NCI-H524 (cell line): ENCODE results near the gene UPK1A.

Experiments
- DNase-seq, 2 experiments: peaks; one replicate each; lab custom pipeline; 2025; lab: John Stamatoyannopoulos, UW

UPK1A gene

DNA sequence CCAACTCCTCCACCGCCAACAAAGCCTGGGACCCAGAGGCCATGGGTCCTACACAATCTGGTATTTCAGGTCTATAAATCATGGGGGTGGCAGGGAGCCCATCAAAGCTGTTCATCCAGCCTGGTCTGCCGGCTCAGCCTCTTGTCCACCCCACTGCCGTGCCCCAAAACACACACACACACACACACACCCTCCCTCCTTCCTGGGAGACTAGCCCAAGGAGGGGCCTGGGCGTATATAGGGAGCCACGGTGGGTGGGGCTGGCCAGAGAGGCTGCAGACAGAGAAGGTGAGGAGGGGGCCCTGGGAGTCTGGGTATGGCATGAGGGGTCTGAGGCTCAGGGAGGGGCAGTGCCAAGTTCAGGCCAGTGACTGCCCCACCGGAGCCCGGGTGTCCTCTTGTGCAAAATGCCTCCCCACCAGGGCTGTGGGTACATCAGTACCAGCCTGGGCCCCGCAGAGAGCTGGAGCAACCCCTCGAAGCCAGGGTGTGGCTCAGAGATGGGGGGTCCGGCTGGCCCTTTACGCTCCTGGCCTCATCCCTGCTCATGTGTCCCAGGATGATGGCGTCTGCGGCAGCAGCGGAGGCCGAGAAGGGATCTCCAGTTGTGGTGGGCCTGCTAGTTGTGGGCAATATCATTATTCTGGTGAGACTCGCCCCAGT lies at the start of gene UPK1A:
Gene UPK1A (plus strand): TSS at position 267 of the 663 bp plus-strand sequence. CDS start 296 bp downstream, at position 563.
- DNase-seq, result no peak

GRCh38 chr19:35618857-35619256 lies 47.5 kb upstream of the UPK1A start:
- peak in 1 of 2 experiments; percentile 9 for DNase-seq

DNA sequence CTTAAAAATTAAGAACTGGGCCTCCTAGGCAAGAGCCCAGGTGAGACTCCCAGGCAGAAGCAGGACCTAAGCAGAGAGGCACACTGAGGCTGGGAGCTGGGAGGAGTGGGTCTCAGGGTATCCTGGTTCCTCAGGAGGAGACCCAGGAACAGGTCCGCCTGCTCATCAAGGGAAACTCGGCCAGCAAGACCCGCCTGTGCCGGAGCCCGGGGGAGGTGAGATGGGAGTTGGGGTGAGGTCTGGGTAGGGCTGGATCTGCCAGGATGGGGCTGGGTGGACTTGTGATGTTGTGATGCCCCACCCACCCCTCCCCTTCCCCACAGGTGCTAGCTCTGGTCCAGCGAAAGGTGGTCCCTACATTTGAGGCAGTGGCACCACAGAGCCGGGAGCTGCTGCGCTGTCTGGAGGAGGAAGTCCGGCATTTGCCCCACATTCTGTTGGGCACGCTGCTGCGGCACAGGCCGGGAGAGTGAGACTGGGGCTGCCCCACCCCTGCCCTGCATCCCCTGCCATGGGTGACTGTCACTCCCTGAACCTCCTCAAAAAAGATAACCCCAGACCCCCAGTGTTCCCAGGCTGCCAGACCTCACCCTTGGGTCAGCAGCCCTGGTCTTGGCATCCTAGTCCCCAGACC lies 46.9 kb upstream of the UPK1A start:
- DNase-seq, result no peak

- DNase-seq, result no peak
These were observed 46.3 kb upstream of the UPK1A start for GRCh38 chr19:35620001-35620400.

DNA sequence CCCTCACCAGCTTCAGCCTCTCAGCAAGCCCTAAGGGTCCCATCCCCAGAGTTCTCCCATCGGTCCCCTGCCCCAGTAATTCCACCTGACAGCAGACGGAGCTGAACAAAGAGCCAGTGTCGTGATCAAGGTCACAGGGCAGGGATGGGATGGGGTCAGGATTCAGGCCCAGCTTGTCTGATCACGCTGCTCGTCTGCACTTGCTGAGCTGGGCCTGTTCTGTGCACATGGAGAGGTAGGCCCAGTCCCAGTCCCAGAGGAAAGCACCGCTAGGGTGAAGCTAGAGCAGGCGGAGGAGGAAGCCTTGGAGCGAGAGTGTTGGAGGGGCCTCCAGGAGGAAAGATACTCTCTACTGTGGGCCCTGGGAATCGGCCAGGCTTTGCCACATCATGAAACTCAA lies 44.6 kb upstream of the UPK1A start:
- no peak for DNase-seq

DNA sequence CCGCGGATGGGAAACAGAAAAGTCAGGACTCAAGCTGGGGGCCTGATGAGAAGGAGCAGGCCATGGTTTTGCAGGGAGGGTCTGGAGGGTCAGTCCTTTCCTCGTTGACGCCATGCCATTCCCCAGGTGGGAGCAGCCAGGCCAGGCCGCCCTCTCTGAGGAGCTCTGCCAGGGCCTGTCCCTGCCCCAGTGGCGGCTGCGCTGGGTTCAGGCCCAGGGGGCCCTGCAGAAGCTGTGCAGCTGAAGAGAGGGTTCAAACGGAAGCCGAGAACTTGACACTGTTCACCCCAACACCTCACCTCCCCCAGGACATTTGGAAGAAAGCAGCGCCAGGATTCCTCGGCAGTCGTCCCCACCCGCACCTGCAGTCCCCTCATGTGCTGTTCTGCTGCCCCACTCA lies 43.6 kb upstream of the UPK1A start:
- DNase-seq, result no peak

GRCh38 chr19:35623327-35624010 lies 42.8 kb upstream of the UPK1A start:
- no peak for DNase-seq

GRCh38 chr19:35628264-35628564 lies 38.1 kb upstream of the UPK1A start:
- DNase-seq, result no peak

- peak; percentile 99 to 100 for DNase-seq
These were observed 37.6 kb upstream of the UPK1A start, which contains the start of gene RBM42 for GRCh38 chr19:35628565-35629331. Gene RBM42 (plus strand): TSS chr19:35629036. CDS start chr19:35629154, 118 bp downstream.

GRCh38 chr19:35629332-35629633 lies 37.0 kb upstream of the UPK1A start:
- no peak for DNase-seq

DNA sequence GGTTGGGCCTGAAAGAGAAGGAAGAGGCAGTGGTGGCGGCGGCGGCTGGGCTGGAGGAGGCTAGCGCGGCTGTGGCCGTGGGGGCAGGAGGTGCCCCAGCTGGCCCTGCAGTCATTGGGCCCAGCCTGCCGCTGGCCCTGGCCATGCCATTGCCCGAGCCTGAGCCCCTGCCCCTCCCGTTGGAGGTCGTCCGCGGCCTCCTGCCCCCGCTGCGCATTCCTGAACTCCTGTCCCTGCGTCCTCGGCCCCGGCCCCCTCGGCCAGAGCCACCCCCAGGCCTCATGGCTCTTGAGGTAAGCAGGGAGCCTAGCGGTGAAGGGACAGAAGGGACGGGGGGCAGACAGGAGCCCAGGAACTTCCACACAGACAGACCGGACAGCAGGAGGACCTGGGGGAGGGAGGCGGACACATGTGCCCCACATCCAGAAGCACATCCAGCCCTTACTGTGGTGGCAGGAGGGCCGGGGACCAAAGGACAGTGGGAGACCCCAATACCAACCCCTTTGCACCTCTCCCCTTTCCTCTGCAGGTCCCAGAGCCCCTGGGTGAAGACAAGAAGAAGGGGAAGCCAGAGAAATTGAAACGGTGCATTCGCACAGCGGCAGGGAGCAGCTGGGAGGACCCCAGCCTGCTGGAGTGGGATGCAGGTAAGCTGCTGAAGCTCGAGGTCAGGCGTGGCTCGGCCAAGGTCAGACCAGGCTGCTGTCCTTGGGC lies 32.4 kb upstream of the UPK1A start:
- DNase-seq, result no peak

DNA sequence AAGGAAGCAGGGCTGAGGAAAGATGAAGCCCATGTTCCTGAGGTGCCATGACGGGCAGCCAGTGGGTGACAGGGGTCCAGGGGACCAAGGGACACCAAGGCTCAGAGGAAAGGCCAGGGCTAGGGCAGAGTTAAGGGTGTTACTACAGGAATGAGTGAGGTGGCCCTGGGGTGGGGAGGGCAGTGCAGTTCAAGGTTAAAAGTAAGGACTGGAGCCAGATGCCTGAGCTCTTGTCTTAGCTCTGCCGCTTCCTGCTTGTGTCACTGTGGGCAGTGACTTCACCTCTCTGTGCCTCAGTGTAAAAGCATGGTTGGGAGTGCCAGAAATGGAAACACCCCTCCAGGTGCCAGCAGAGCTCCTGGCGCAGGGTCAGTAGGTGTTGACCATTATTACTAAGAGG lies 29.7 kb upstream of the UPK1A start:
- no peak for DNase-seq

- no peak for DNase-seq
These were observed 29.2 kb upstream of the UPK1A start for GRCh38 chr19:35637165-35637564.

- peak in 1 of 2 experiments; percentile 45 for DNase-seq
These were observed 27.0 kb upstream of the UPK1A start for GRCh38 chr19:35639321-35639639.

GRCh38 chr19:35639863-35640262 lies 26.5 kb upstream of the UPK1A start:
- no peak for DNase-seq

DNA sequence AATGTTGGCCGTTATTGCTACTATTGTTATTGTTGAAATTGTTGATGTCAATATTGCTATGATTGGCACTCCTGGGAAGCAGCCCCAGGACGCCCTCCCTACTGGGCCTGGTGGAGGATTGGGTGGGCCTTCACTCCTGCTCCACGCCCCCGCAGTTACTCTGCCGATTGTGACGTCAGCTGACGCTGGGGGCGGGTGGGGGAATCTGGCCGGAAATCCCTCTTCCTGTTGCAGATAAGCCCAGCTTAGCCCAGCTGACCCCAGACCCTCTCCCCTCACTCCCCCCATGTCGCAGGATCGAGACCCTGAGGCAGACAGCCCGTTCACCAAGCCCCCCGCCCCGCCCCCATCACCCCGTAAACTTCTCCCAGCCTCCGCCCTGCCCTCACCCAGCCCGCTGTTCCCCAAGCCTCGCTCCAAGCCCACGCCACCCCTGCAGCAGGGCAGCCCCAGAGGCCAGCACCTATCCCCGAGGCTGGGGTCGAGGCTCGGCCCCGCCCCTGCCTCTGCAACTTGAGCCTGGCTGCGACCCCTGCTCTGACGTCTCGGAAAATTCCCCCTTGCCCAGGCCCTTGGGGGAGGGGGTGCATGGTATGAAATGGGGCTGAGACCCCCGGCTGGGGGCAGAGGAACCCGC lies 24.7 kb upstream of the UPK1A start, which contains the start of gene ETV2:
Gene ETV2 (plus strand): TSS at position 231 of the 637 bp plus-strand sequence. CDS start 716 bp downstream, outside the sequence.
- no peak for DNase-seq

DNA sequence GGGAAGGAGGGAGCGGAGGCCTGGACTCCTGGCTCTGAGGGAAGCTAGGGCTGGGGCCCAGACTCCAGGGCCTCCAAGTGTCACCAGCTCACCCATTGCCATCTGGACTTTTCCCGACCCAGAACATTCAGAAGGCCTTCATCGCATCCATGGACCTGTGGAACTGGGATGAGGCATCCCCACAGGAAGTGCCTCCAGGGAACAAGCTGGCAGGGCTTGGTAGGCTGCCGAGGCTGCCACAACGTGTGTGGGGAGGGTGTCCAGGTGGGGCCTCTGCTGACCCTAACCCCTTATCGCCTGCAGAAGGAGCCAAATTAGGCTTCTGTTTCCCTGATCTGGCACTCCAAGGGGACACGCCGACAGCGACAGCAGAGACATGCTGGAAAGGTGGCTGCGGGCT lies 24.0 kb upstream of the UPK1A start:
- no peak for DNase-seq

- no peak for DNase-seq
These were observed 23.5 kb upstream of the UPK1A start for GRCh38 chr19:35642798-35643254.

DNA sequence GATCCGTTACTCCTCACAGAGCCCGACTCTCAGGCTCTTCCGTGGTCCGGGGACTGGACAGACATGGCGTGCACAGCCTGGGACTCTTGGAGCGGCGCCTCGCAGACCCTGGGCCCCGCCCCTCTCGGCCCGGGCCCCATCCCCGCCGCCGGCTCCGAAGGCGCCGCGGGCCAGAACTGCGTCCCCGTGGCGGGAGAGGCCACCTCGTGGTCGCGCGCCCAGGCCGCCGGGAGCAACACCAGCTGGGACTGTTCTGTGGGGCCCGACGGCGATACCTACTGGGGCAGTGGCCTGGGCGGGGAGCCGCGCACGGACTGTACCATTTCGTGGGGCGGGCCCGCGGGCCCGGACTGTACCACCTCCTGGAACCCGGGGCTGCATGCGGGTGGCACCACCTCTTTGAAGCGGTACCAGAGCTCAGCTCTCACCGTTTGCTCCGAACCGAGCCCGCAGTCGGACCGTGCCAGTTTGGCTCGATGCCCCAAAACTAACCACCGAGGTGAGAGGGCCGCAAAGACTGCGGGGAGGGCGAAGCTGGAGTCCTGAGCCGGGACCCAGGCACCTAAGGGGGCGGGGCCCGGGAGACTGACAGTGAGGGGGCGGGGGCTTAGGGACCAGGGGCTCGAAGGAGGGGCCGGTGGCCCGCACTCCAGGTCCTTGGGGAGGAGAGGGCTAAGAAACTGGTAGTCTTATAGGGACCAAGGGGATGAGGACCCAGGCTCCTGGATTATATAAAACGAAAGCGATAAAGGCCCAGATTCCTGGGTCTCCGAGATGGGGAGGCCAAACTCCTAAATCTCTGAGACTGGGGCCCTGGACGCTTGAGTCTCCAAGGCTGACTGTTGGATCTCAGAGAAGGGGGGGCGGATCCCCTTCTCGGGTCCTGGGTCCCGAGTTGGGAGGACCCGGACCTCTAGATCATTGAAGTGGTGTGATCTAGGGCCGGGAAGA lies 22.8 kb upstream of the UPK1A start:
- DNase-seq, result peak; percentile 88 to 94
